ENCODE data around the gene PLAAT1. TPM values are rescaled to one million over a fixed set of nuclear protein-coding genes. Genes with fewer than 3 reads are reported as not detected.

Gene PLAAT1
- polyA plus RNA-seq: not detected

DNA sequence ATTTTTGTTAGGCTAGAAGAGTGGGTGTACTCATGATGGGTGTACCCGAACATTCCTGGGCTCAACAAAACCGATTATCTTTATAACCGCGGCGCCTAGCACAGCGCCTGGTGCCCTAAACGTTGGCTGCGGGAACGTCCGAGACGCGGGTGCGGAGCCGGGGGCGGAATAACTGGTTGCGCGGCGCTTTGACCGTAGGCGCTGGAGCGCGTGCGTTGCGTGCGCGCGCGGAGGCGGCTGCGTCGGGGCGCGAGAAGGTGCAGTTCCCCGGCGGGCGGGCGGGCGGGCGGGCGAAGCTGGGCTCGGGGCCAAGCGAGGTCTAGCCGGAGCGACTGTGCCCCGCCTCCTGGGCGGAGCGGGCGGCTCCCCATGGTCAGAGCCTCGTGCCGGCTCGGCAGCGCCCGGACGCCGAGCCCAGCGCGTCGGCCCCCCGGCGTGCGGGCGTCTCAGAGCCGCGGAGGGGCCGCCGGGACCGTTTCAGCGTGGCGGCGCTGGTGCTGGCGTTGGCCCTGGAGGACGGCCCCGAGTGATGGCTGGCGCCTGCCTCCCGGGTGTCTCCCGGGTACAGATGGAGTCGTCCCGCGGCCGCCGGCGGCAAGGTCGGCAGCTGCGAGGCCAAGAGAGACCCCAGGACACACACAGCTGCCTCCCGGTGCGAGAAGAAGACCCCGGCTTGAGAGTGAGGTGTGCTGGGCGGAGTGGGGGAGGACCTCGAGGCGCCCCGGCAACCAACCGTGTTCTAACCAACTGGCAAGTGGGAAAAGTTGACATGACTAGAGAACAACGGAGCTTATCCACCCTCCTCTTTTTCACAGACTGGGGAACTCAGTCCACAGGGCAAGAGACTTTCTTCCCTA lies at the start of gene PLAAT1:
Gene PLAAT1 (plus strand): TSS at position 373 of the 857 bp plus-strand sequence. CDS start 14,429 bp downstream, outside the sequence.
- peaks cover 39% of the 10 kb centered on the region for H3K27me3 Mint-ChIP-seq
- peak within 1 kb of the TSS in 3 of 4 donors; percentile 34 to 59 (median 41) for H3K4me3 Mint-ChIP-seq
- no peak within 1 kb of the TSS for H3K27ac Mint-ChIP-seq
- H3K36me3 Mint-ChIP-seq: peaks cover 4% of the 10 kb centered on the region
- peaks cover 0 to 5% (median 4%) of the 10 kb centered on the region in 3 donors for H3K9me3 Mint-ChIP-seq
- H3K4me1 Mint-ChIP-seq: peaks cover 0 to 5% (median 4%) of the 10 kb centered on the region in 3 donors

GRCh38 chr3:193194371-193194770 lies 46.7 kb upstream of the PLAAT1 start:
- no peak overlapping the region for H3K4me3 Mint-ChIP-seq
- H3K27ac Mint-ChIP-seq: no peak overlapping the region
- H3K9me3 Mint-ChIP-seq: no peaks in the 10 kb centered on the region
- no peaks in the 10 kb centered on the region for H3K36me3 Mint-ChIP-seq
- H3K4me1 Mint-ChIP-seq: no peaks in the 10 kb centered on the region
- H3K27me3 Mint-ChIP-seq: peaks cover 1% of the 10 kb centered on the region

DNA sequence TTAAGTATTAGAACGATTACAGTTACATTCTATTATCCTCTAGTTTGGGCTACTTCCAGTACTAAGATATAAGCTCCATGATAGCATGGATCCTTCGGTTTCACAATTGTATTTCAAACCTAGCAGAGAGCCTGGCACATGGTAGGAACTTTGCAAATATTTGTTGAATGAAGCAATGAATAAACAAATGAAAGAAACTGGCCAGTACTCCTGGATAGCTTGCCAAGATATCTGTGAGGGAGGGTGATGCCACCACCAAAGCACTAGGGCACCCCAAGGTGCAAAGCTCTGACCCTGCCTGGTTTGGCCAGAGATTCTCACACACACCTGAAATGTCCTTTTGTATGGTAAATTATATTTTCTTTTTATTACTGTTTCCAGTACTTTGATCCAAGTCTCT lies 44.3 kb upstream of the PLAAT1 start:
- H3K4me3 Mint-ChIP-seq: no peak overlapping the region
- H3K27ac Mint-ChIP-seq: no peak overlapping the region
- peaks cover 1% of the 10 kb centered on the region for H3K27me3 Mint-ChIP-seq
- no peaks in the 10 kb centered on the region for H3K4me1 Mint-ChIP-seq
- H3K9me3 Mint-ChIP-seq: no peaks in the 10 kb centered on the region
- H3K36me3 Mint-ChIP-seq: no peaks in the 10 kb centered on the region

DNA sequence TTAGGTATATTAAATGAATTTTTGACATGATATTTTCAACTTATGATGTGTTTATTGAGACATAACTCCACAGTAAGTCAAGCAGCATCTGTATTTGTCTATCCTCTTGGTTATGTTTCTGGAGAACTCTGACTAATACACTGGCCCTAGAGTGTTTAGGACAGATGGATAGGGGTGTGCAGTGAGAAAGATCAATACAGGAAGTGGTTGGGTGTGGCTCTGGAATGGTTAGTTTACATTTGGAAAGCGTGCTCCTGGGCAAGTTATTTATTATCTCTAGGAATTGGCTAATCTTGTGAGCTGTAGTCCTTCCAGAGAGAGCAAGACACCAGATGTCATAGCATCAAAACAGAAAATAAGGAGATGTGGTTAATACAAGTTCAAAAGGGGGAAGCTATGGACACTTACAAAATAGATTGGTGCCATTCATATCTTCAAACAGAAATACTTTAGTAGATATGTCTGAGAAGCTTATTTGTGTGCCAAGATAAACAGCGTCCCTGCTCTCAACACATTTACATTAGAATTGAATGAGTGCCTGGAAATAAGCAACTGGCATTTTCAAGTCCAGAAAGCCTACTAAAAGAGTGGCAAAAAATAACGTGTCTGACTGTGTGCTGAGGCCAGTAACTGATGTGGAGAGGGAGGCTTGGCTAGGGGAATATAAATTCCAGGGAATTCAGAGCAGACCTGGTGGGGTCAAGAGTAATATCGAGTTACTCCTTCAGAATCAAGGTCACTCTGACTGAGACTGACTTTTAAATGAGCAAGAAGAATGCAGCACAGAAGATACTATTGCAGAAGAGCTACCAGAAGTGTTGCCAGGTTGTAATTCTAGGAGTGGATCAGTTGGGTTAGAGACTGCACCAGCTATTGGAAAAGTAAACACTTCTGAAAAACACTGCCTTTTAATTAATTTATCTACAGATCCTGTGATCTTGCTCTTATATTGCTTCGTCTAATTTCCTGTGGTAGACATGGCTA lies 33.4 kb upstream of the PLAAT1 start:
- no peaks in the 10 kb centered on the region for H3K27me3 Mint-ChIP-seq
- no peaks in the 10 kb centered on the region for H3K4me1 Mint-ChIP-seq
- no peak overlapping the region for H3K27ac Mint-ChIP-seq
- H3K9me3 Mint-ChIP-seq: no peaks in the 10 kb centered on the region
- no peak overlapping the region for H3K4me3 Mint-ChIP-seq
- H3K36me3 Mint-ChIP-seq: no peaks in the 10 kb centered on the region

DNA sequence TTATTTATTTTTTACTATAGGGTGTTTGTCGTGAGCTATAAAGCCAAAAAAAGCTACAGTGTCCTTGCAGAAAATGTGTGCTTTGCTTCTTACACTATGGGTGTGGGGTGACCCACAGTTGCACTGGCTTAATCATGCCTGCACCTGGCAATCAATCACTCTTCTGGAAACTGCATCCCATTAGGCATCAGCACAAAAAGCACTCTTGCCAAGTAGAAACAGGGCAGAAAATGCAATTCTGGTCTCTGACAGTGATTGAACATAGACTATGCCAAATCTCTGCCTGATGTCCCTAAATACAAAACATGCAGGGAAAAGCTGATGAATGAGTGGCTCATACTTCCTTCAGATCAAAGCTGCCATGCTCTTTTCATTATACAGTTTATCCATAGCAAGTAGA lies 30.4 kb upstream of the PLAAT1 start:
- H3K4me1 Mint-ChIP-seq: no peaks in the 10 kb centered on the region

GRCh38 chr3:193211173-193211572 lies 29.8 kb upstream of the PLAAT1 start:
- no peaks in the 10 kb centered on the region for H3K4me1 Mint-ChIP-seq
- no peak overlapping the region for H3K4me3 Mint-ChIP-seq
- H3K9me3 Mint-ChIP-seq: no peaks in the 10 kb centered on the region
- no peaks in the 10 kb centered on the region for H3K27me3 Mint-ChIP-seq
- H3K36me3 Mint-ChIP-seq: no peaks in the 10 kb centered on the region
- no peak overlapping the region for H3K27ac Mint-ChIP-seq

More for the DNA sequence above, 30.4 kb upstream of the PLAAT1 start:
- H3K4me3 Mint-ChIP-seq: no peak overlapping the region
- no peaks in the 10 kb centered on the region for H3K9me3 Mint-ChIP-seq
- no peaks in the 10 kb centered on the region for H3K27me3 Mint-ChIP-seq
- no peaks in the 10 kb centered on the region for H3K36me3 Mint-ChIP-seq
- no peak overlapping the region for H3K27ac Mint-ChIP-seq

DNA sequence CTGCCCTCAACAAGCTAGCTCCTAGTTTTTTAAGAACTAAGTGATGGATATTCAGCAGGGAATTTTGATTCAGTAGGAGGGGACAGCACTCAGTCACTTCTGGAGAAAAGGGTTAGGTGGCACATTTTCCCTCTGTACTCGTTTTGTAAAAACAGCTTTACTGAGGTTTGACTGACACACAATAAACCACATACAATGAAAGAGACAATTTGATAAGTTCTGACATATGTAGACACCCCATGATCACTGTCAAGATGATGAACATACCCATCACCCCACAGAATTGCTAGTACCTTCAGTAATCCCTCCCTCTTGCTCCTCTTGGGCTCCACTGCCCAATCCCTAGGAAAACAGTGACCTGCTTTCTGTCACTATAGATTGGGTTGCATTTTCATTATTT lies 29.0 kb upstream of the PLAAT1 start:
- Mint-ChIP-seq H3K27ac (no peak overlapping the region), H3K27me3 (no peaks in the 10 kb centered on the region)

DNA sequence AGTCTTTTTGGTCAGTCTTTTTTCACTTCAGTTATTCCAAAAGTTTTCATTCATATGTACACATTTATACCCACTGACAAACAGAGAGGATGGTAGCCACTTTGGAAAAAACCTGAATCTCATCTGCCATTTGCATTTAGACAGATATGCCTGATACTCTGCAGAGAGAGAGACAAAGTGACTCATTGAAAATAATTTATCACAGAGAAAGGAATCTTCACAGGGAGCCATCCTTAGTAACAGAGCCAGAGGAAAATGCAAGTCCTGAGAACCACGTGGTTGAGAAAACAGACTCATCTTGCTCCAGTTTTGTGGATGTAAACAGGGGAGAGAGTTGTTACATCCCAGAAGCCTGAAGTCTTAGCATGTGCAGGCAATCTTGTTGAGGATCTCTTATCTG lies 28.2 kb upstream of the PLAAT1 start:
- Mint-ChIP-seq H3K27me3 (no peaks in the 10 kb centered on the region), H3K4me3 (no peak overlapping the region), H3K27ac (no peak overlapping the region), H3K9me3 (no peaks in the 10 kb centered on the region), H3K36me3 (no peaks in the 10 kb centered on the region), H3K4me1 (no peaks in the 10 kb centered on the region)

More for the DNA sequence above, 29.0 kb upstream of the PLAAT1 start:
- H3K36me3 Mint-ChIP-seq: no peaks in the 10 kb centered on the region
- no peaks in the 10 kb centered on the region for H3K4me1 Mint-ChIP-seq
- no peak overlapping the region for H3K4me3 Mint-ChIP-seq
- H3K9me3 Mint-ChIP-seq: no peaks in the 10 kb centered on the region

DNA sequence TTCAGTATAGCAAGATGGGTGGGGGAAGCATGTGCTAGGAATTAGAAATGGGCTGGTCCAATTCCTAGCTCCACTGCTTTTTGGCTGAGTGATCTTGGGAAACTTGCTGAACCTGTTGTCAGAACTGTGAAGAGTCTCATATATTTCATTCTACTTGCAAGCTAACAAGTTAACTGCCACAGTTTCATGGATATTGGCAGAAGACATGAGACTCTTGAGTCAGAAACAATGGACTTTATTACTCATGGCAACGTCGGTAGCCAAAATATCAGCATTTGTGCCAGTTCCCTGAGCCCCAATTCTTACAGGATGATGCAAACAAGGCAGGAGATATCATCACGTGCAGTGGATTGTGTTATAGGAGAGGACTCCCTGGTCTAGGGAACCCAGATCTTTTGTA lies 26.6 kb upstream of the PLAAT1 start:
- H3K4me1 Mint-ChIP-seq: no peaks in the 10 kb centered on the region
- H3K9me3 Mint-ChIP-seq: no peaks in the 10 kb centered on the region
- H3K27ac Mint-ChIP-seq: no peak overlapping the region
- H3K4me3 Mint-ChIP-seq: no peak overlapping the region
- H3K27me3 Mint-ChIP-seq: no peaks in the 10 kb centered on the region
- no peaks in the 10 kb centered on the region for H3K36me3 Mint-ChIP-seq

GRCh38 chr3:193225302-193226125 lies 15.5 kb upstream of the PLAAT1 start:
- Mint-ChIP-seq H3K36me3 (no peaks in the 10 kb centered on the region), H3K4me3 (no peak overlapping the region), H3K9me3 (no peaks in the 10 kb centered on the region), H3K4me1 (no peaks in the 10 kb centered on the region), H3K27ac (no peak overlapping the region), H3K27me3 (peaks cover 5% of the 10 kb centered on the region)

- H3K27ac Mint-ChIP-seq: no peak overlapping the region
- H3K27me3 Mint-ChIP-seq: peaks cover 5% of the 10 kb centered on the region
- no peaks in the 10 kb centered on the region for H3K36me3 Mint-ChIP-seq
- no peaks in the 10 kb centered on the region for H3K4me1 Mint-ChIP-seq
- H3K9me3 Mint-ChIP-seq: no peaks in the 10 kb centered on the region
- no peak overlapping the region for H3K4me3 Mint-ChIP-seq
Observed at GRCh38 chr3:193228206-193228605, 12.8 kb upstream of the PLAAT1 start.

DNA sequence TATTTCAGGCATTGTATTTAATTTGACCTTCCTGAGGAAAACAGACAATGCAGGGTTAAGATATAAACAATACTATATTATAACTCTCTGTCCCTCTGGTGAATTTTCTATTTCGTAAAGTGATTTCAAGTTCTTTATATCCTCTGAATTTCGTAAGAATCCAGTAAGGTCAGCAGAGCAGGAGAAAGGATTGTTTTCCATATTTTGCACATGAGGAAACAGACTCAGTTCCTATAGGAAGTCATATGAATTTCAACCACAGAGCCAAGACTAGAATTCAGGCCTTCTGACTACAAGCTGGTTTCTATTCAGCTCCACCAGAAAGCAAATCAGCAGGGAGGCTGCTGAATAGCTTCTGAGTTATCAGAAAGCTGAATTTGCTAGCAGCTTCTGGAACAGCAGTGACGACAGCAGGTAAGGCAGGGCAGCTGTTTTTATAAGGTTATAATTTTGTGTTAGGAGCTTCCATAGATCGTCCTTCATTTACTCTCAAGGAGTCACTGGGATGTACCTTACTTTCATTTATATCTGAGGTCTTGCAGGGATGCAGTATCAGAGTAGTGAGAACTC lies 11.1 kb upstream of the PLAAT1 start:
- no peak overlapping the region for H3K27ac Mint-ChIP-seq
- H3K9me3 Mint-ChIP-seq: no peaks in the 10 kb centered on the region

DNA sequence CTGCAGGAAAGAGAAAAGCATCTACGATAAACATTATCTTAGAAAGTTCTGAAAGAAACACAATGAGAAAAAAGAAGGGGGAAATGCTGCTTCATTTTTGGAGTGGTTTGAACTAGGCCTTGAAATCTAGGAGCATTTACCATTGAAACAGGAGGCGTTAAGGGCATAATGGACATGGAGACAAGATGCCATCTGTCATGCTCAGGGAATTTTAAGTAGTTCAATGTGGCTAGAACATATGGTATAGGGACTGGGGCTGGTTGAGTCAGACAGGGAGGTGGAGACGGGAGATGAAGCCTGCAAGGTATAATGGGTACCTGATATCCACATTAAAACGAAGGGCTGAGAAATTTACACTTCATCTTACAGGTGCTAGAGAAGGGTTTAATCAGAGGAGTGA lies 10.4 kb upstream of the PLAAT1 start:
- no peak overlapping the region for H3K27ac Mint-ChIP-seq
- no peak overlapping the region for H3K4me3 Mint-ChIP-seq
- no peaks in the 10 kb centered on the region for H3K4me1 Mint-ChIP-seq
- H3K27me3 Mint-ChIP-seq: peaks cover 3% of the 10 kb centered on the region
- no peaks in the 10 kb centered on the region for H3K9me3 Mint-ChIP-seq
- H3K36me3 Mint-ChIP-seq: no peaks in the 10 kb centered on the region

More for the DNA sequence above, 11.1 kb upstream of the PLAAT1 start:
- H3K4me1 Mint-ChIP-seq: no peaks in the 10 kb centered on the region
- H3K27me3 Mint-ChIP-seq: peaks cover 3% of the 10 kb centered on the region
- H3K4me3 Mint-ChIP-seq: no peak overlapping the region
- no peaks in the 10 kb centered on the region for H3K36me3 Mint-ChIP-seq

- Mint-ChIP-seq H3K4me1 (no peaks in the 10 kb centered on the region), H3K36me3 (no peaks in the 10 kb centered on the region), H3K4me3 (no peak overlapping the region), H3K9me3 (no peaks in the 10 kb centered on the region), H3K27ac (no peak overlapping the region), H3K27me3 (peaks cover 3% of the 10 kb centered on the region)
Observed at GRCh38 chr3:193231201-193231600, 9.8 kb upstream of the PLAAT1 start.
